GM23248 (cell line): ENCODE measurements around the gene PLPP2. TPM values are rescaled to one million over a fixed set of nuclear protein-coding genes. Genes with fewer than 3 reads are reported as not detected.

ENCODE experiments used
- DNase-seq: peaks from one replicate; pipeline ENCODE4 v3.0.0-alpha.2; 2015
- H2AFZ ChIP-seq: fragments of 200-600 bp; sonication (generic); 2 replicates; pipeline ENCODE4 v1.6.1; 2016; ENCODE audit warnings: antibody characterized with exemption
- H3F3A ChIP-seq: fragments of 200-600 bp; sonication (generic); 2 replicates; pipeline ENCODE4 v1.6.1; 2016; ENCODE audit warnings: mild to moderate bottlenecking, antibody characterized with exemption, mixed run types; ENCODE audit not compliant: insufficient read depth
- H3K27ac ChIP-seq: fragments of 200-600 bp; sonication (generic); 2 replicates; pipeline ENCODE4 v1.5.1; 2016; ENCODE audit warnings: mild to moderate bottlenecking
- H3K27me3 ChIP-seq: fragments of 200-600 bp; sonication (generic); replicated peaks from 2 replicates; pipeline ENCODE4 v1.6.1; 2016; ENCODE audit warnings: mild to moderate bottlenecking; ENCODE audit not compliant: insufficient read depth
- H3K36me3 ChIP-seq: fragments of 200-600 bp; sonication (generic); 2 replicates; pipeline ENCODE4 v1.6.1; 2016; ENCODE audit warnings: low read depth, mild to moderate bottlenecking
- H3K4me1 ChIP-seq: fragments of 200-600 bp; sonication (generic); 2 replicates; pipeline ENCODE4 v1.6.1; 2016; ENCODE audit warnings: mild to moderate bottlenecking; ENCODE audit not compliant: insufficient read depth
- H3K4me2 ChIP-seq: fragments of 200-600 bp; sonication (generic); one replicate; pipeline ENCODE4 v1.6.1; 2016; ENCODE audit warnings: mild to moderate bottlenecking; ENCODE audit not compliant: unreplicated experiment
- H3K4me3 ChIP-seq: fragments of 200-600 bp; sonication (generic); 2 replicates; pipeline ENCODE4 v1.5.1; 2016; ENCODE audit warnings: mild to moderate bottlenecking
- H3K79me2 ChIP-seq: fragments of 200-600 bp; sonication (generic); 2 replicates; pipeline ENCODE4 v1.6.1; 2016; ENCODE audit warnings: mild to moderate bottlenecking; ENCODE audit not compliant: insufficient read depth
- H3K9ac ChIP-seq: fragments of 200-600 bp; sonication (generic); 2 replicates; pipeline ENCODE4 v1.6.1; 2016; ENCODE audit warnings: mild to moderate bottlenecking
- H3K9me2 ChIP-seq: fragments of 200-600 bp; sonication (generic); 2 replicates; pipeline ENCODE4 v1.6.1; 2016; ENCODE audit warnings: mixed run types, mild to moderate bottlenecking, moderate library complexity; ENCODE audit not compliant: insufficient read depth
- H3K9me3 ChIP-seq: fragments of 200-600 bp; sonication (generic); one replicate; pipeline ENCODE4 v1.6.1; 2017; ENCODE audit warnings: low read depth
- H4K20me1 ChIP-seq: fragments of 200-600 bp; sonication (generic); 2 replicates; pipeline ENCODE4 v1.6.0; 2016; ENCODE audit not compliant: insufficient read depth
- EZH2 ChIP-seq: fragments of 200-600 bp; sonication (generic); IDR thresholded peaks from 2 replicates; pipeline ENCODE4 v1.6.1; 2018; ENCODE audit warnings: antibody characterized with exemption, mild to moderate bottlenecking; ENCODE audit not compliant: insufficient read depth, poor library complexity, severe bottlenecking
- EZH2phosphoT487 ChIP-seq: fragments of 200-600 bp; sonication (generic); IDR thresholded peaks from 2 replicates; pipeline ENCODE4 v1.6.1; 2018; ENCODE audit warnings: antibody characterized with exemption, moderate library complexity, mild to moderate bottlenecking, low read depth; ENCODE audit not compliant: insufficient read depth
- WGBS, 2 experiments: methylation state at CpG; one replicate each; pipeline ENCODE4 v1.1.6; 2015 to 2017; ENCODE audit warnings: low lambda C conversion rate in 2 of 2, low coverage in 1 of 2; ENCODE audit errors: missing lambda C conversion rate in 2 of 2; 5-methylcytosine and 5-hydroxymethylcytosine counted together
- in situ Hi-C: fragments of 300-500 bp; cut with MboI; formaldehyde crosslinking; loops from 2 replicates; pipeline ENCODE4 v1.15.0; 2020
- polyA plus RNA-seq: library from polyadenylated mRNA; unstranded; fragments of >200 nt; fragmentation: Nextera tagmentation; extraction: Ambion mirVana; gene quantifications from 2 replicates; pipeline ENCODE4 v1.2.1, GENCODE V29; 2016
- total RNA-seq: library from RNA; depleted of rRNA; stranded (reverse); fragments of >200 nt; shearing (Covaris generic); gene quantifications from 2 replicates; pipeline ENCODE4 v1.2.3, GENCODE V29; 2014

PLPP2 gene
- total and polyA plus RNA-seq, 2 experiments from 2014 or later = 1.3 to 1.4 TPM

DNA sequence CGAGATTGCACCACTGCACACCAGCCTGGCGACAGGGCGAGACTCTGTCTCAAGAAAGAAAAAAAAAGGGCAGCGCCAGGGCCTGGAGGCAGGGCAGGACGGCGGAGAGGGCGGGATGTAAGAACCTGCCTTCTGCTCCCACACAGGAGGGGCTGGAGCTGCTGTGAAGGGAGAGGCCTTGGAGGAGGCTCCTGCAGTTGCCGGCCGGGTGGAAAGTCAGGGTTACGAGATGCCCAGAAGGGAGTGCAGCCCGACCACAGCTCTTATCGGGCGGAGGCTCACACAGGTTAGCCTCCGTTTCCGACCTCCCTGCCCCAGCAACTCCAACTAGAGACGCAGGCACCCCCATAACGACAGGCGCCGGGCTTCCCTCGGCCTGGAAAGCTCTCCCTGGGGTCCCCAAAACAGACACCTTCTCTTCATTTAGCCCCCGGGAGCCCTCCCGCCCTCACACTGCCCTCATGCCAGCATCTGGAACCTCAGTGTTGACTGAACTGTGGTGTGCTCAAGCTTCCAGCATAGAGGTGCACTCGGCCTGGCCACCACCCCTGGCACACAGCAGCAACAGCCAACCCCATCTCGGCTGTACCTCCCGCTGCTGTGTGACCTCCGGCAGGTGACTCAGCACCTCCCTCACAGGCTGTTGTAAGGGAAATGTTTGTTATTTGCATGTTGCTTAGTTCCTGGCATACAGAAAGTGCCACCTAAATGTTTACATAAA, 1.4 kb downstream of the PLPP2 start:
- no peak overlapping the region for H3K4me2 ChIP-seq
- no peaks in the 10 kb centered on the region for H3F3A ChIP-seq
- in situ Hi-C loops = no loop called here
- H3K4me1 ChIP-seq = no peaks in the 10 kb centered on the region; the same call in 1 of the 2 replicates
- TF ChIP-seq EZH2phosphoT487 = no peak
- TF ChIP-seq EZH2 = no peak
- no peaks in the 10 kb centered on the region for H3K9me3 ChIP-seq
- no peaks in the 10 kb centered on the region for H3K79me2 ChIP-seq
- no peaks in the 10 kb centered on the region for H4K20me1 ChIP-seq
- H3K4me3 ChIP-seq = no peak overlapping the region
- H3K9me2 ChIP-seq = no peaks in the 10 kb centered on the region
- WGBS, 2 experiments = 41 to 43% methylated on average over 24 to 26 of the region's 26 CpGs
- H3K27ac ChIP-seq = no peak overlapping the region
- H3K9ac ChIP-seq = peak overlapping the region; percentile 51; the same call in 1 of the 2 replicates
- peaks cover 17% of the 10 kb centered on the region; the same call in 1 of the 2 replicates for H3K27me3 ChIP-seq
- peak; percentile 81 for DNase-seq
- no peaks in the 10 kb centered on the region for H3K36me3 ChIP-seq
- H2AFZ ChIP-seq = no peak overlapping the region

DNA sequence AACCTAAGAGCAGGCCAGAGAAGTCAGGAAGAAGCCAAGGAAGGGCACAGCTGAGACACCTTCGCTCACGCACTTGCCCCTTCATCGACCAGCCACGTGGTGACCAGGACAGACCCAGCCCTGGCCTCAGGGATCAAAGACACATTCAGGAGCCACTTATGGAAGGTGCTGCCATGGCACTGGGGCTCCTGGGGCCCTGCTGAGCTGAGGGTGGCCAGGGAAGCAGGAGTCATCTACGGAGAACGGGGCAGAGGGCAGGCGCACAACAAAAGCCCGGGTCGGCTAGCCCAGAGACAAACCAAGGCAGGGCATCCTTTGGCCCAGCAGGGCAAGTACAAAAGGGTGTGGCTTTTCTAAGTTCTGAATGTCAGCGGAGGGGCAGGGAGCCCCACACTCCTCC, 2.3 kb downstream of the PLPP2 start:
- no peak overlapping the region for H3K9ac ChIP-seq
- WGBS, 2 experiments = 53 to 60% methylated on average over 10 of the region's 10 CpGs
- no peak overlapping the region for H3K27ac ChIP-seq
- H3K27me3 ChIP-seq = peaks cover 13% of the 10 kb centered on the region; the same call in 1 of the 2 replicates
- H2AFZ ChIP-seq = no peak overlapping the region
- no peaks in the 10 kb centered on the region; the same call in 1 of the 2 replicates for H3K4me1 ChIP-seq
- H3K4me3 ChIP-seq = no peak overlapping the region
- no peaks in the 10 kb centered on the region for H3K79me2 ChIP-seq
- H3K9me3 ChIP-seq = no peaks in the 10 kb centered on the region
- H3K4me2 ChIP-seq = no peak overlapping the region
- TF ChIP-seq EZH2phosphoT487 = no peak
- H3K9me2 ChIP-seq = no peaks in the 10 kb centered on the region
- no peaks in the 10 kb centered on the region for H3K36me3 ChIP-seq
- H4K20me1 ChIP-seq = no peaks in the 10 kb centered on the region
- in situ Hi-C loops = no loop called here
- no peak for DNase-seq
- H3F3A ChIP-seq = no peaks in the 10 kb centered on the region

DNA sequence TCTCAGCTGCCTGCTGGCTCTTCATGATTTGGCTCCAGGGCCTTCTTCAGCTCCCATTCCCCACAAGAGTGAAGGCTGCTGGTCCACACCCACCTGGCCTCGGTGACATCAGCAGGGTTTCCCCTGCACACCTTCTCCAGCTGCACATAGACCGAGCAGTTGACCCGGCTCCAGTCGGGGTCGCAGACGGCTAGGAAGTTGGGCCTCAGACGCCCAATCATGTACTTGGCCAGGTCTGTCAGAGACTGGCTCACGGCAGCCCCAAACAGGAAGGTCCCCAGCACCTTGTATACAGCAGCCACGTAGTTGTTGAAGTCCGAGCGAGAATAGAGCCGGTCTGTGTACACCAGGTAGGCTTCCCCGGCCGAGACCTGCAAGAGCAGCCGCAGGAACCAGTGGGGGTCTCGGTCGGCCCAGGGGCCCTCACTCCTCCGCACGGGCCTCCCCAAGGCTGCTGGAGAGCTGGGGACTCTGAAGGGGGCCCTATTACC, 3.8 kb downstream of the PLPP2 start:
- no peaks in the 10 kb centered on the region for H4K20me1 ChIP-seq

DNA sequence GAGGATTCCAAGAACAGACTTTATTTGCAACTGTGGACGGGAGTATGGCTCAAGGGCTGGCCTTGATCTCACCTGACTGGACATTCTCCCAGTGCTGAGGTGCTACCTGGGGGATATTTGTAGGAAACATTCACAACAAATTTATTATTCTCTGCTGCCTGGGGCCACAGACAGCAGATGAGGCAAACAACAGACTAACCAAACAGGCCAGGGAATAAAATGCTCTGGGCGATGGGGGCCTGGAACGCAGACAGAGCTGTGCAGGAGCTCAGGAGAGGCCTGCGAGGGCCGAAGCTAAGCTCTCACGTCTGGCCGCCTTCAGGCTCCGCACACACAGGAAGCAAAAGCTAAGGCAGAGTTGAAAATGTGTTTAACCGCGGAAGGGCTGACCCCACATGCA, 7.8 kb downstream of the PLPP2 start:
- H3K9me3 ChIP-seq = no peaks in the 10 kb centered on the region
- H3K9me2 ChIP-seq = no peaks in the 10 kb centered on the region
- WGBS, 2 experiments = 77 to 83% methylated on average over 10 of the region's 10 CpGs
- H3K4me3 ChIP-seq = no peak overlapping the region
- H2AFZ ChIP-seq = no peak overlapping the region
- no peaks in the 10 kb centered on the region for H3F3A ChIP-seq
- TF ChIP-seq EZH2phosphoT487 = no peak
- no peak for TF ChIP-seq EZH2
- no peak overlapping the region for H3K27ac ChIP-seq
- H3K79me2 ChIP-seq = no peaks in the 10 kb centered on the region
- H3K27me3 ChIP-seq = no peaks in the 10 kb centered on the region
- no peak for DNase-seq
- H3K9ac ChIP-seq = no peak overlapping the region
- no peak overlapping the region for H3K4me2 ChIP-seq
- H3K36me3 ChIP-seq = no peaks in the 10 kb centered on the region
- H3K4me1 ChIP-seq = no peaks in the 10 kb centered on the region
- in situ Hi-C loops = no loop called here
- H4K20me1 ChIP-seq = no peaks in the 10 kb centered on the region

More for the DNA sequence above, 3.8 kb downstream of the PLPP2 start:
- Histone ChIP-seq H3F3A (no peaks in the 10 kb centered on the region), H3K9me2 (no peaks in the 10 kb centered on the region), H3K9ac (no peak overlapping the region), H3K27me3 (peaks cover 5% of the 10 kb centered on the region; the same call in 1 of the 2 replicates), H3K4me1 (no peaks in the 10 kb centered on the region; the same call in 1 of the 2 replicates), H3K4me3 (no peak overlapping the region), H3K27ac (no peak overlapping the region), H3K36me3 (no peaks in the 10 kb centered on the region), H3K9me3 (no peaks in the 10 kb centered on the region), H3K4me2 (no peak overlapping the region), H3K79me2 (no peaks in the 10 kb centered on the region), H2AFZ (no peak overlapping the region)
- WGBS, 2 experiments = 83 to 89% methylated on average over 15 to 18 of the region's 19 CpGs
- in situ Hi-C loops = no loop called here
- TF ChIP-seq EZH2phosphoT487 = no peak
- TF ChIP-seq EZH2 = no peak
- DNase-seq = no peak

DNA sequence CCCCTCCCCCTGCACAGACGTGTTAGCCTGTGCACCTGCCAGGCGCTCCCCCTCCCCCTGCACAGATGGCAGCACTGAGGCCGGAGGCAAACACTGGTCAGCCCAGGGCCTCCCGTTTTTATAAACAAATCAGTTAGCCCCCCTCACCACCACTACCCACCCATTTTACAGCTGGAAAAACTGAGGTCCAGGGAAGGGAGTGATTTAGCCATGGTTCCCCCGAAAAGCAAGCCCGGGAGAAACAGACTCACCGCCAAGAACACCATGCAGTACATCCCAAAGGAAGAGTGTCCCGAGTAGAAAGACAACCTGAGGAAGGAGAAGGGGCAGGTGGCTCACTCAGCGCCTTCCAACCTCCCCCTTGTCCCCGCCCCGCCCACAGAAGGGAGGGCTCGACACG, 8.7 kb downstream of the PLPP2 start:
- H3K36me3 ChIP-seq = no peaks in the 10 kb centered on the region

More for the DNA sequence above, 8.7 kb downstream of the PLPP2 start:
- Histone ChIP-seq H3K9ac (no peak overlapping the region), H3K4me3 (no peak overlapping the region), H3K27me3 (no peaks in the 10 kb centered on the region), H3K4me2 (no peak overlapping the region), H3K4me1 (no peaks in the 10 kb centered on the region), H3K9me2 (no peaks in the 10 kb centered on the region), H3K79me2 (no peaks in the 10 kb centered on the region), H3K9me3 (no peaks in the 10 kb centered on the region), H3K27ac (no peak overlapping the region), H2AFZ (no peak overlapping the region), H3F3A (no peaks in the 10 kb centered on the region), H4K20me1 (no peaks in the 10 kb centered on the region)
- in situ Hi-C loops = no loop called here
- TF ChIP-seq EZH2 (no peak), EZH2phosphoT487 (no peak)
- no peak for DNase-seq
- WGBS, 2 experiments = 69 to 73% methylated on average over 4 to 13 of the region's 13 CpGs
